HepG2 (cell line): ENCODE results near the gene ENTPD5. TPM values are rescaled to one million over a fixed set of nuclear protein-coding genes. Genes with fewer than 3 reads are reported as not detected.
A peak's percentile ranks its signal among the peaks of the same experiment; 100 is the strongest.

Source experiments
- ATF4 ChIP-seq, 2 experiments: fragments of 450-650 bp in 1 of 2; sonication (generic) in 1 of 2; formaldehyde crosslinking; IDR thresholded peaks; 2 replicates each; pipeline versions ENCODE4 v1.5.0 to v1.8.0; 2020 to 2022; ENCODE audit warnings: mild to moderate bottlenecking in 1 of 2, missing genetic modification reagents in 1 of 2
- ATF7 ChIP-seq, 2 experiments: fragments of 450-650 bp in 1 of 2; sonication (generic) in 1 of 2; formaldehyde crosslinking in 1 of 2; IDR thresholded peaks; 2 replicates each; pipeline versions ENCODE4 v1.4.0 to v1.6.1; 2016 to 2020; ENCODE audit warnings: antibody characterized with exemption in 1 of 2, mild to moderate bottlenecking in 1 of 2, missing genetic modification reagents in 1 of 2
- FOXC1 ChIP-seq: sonication (generic); formaldehyde crosslinking; IDR thresholded peaks from 2 replicates; pipeline ENCODE4 v1.8.0; 2022; ENCODE audit warnings: mild to moderate bottlenecking, missing genetic modification reagents, borderline replicate concordance
- HDAC1 ChIP-seq: sonication (generic); formaldehyde crosslinking; IDR thresholded peaks from 2 replicates; pipeline ENCODE4 v1.5.1; 2020; ENCODE audit warnings: mild to moderate bottlenecking, missing genetic modification reagents
- HNF4A ChIP-seq: sonication (generic); formaldehyde crosslinking; IDR thresholded peaks from 2 replicates; pipeline ENCODE4 v1.4.0; 2020; ENCODE audit warnings: missing genetic modification reagents
- IRF1 ChIP-seq: sonication (generic); formaldehyde crosslinking; IDR thresholded peaks from 2 replicates; pipeline ENCODE4 v1.4.0; 2020; ENCODE audit warnings: low read depth, mild to moderate bottlenecking, missing genetic modification reagents
- JARID2 ChIP-seq: sonication (generic); formaldehyde crosslinking; IDR thresholded peaks from 2 replicates; pipeline ENCODE4 v1.8.1; 2023; ENCODE audit warnings: missing genetic modification reagents, inconsistent platforms; ENCODE audit not compliant: insufficient replicate concordance
- KDM5B ChIP-seq: sonication (generic); formaldehyde crosslinking; IDR thresholded peaks from 2 replicates; pipeline ENCODE4 v1.4.0; 2020; ENCODE audit warnings: missing genetic modification reagents, mild to moderate bottlenecking, borderline replicate concordance
- NCOA1 ChIP-seq: sonication (generic); formaldehyde crosslinking; IDR thresholded peaks from 2 replicates; pipeline ENCODE4 v1.9.0; 2021; ENCODE audit warnings: missing genetic modification reagents
- NFATC3 ChIP-seq: sonication (generic); formaldehyde crosslinking; IDR thresholded peaks from 2 replicates; pipeline ENCODE4 v1.5.1; 2020; ENCODE audit warnings: mild to moderate bottlenecking, missing genetic modification reagents
- RORA ChIP-seq: sonication (generic); formaldehyde crosslinking; IDR thresholded peaks from 2 replicates; pipeline ENCODE4 v1.5.0; 2020; ENCODE audit warnings: mild to moderate bottlenecking, missing genetic modification reagents, moderate library complexity
- SMAD3 ChIP-seq: sonication (generic); formaldehyde crosslinking; IDR thresholded peaks from 2 replicates; pipeline ENCODE4 v1.4.0; 2020; ENCODE audit warnings: missing genetic modification reagents
- SNAI1 ChIP-seq: sonication (generic); formaldehyde crosslinking; IDR thresholded peaks from 2 replicates; pipeline ENCODE4 v1.5.0; 2020; ENCODE audit warnings: mild to moderate bottlenecking, missing genetic modification reagents, borderline replicate concordance
- SOX6 ChIP-seq, 2 experiments: fragments of 450-650 bp in 1 of 2; sonication (generic) in 1 of 2; formaldehyde crosslinking in 1 of 2; IDR thresholded peaks; 2 replicates each; pipeline versions ENCODE4 v1.4.0 to v1.6.1; 2017 to 2020; ENCODE audit warnings: antibody characterized with exemption in 1 of 2, mild to moderate bottlenecking in 1 of 2, missing genetic modification reagents in 1 of 2
- TEAD2 ChIP-seq: sonication (generic); formaldehyde crosslinking; IDR thresholded peaks from 2 replicates; pipeline ENCODE4 v1.9.0; 2021; ENCODE audit warnings: missing genetic modification reagents
- ZGPAT ChIP-seq: IDR thresholded peaks from 2 replicates; pipeline ENCODE4 v1.6.1; 2016; ENCODE audit warnings: mild to moderate bottlenecking
- ZNF142 ChIP-seq: sonication (generic); formaldehyde crosslinking; IDR thresholded peaks from 2 replicates; pipeline ENCODE4 v1.4.0; 2020; ENCODE audit warnings: missing genetic modification reagents
- ZNF260 ChIP-seq: sonication (generic); formaldehyde crosslinking; IDR thresholded peaks from 2 replicates; pipeline ENCODE4 v1.4.0; 2020; ENCODE audit warnings: missing genetic modification reagents, low read depth, mild to moderate bottlenecking, borderline replicate concordance
- ZNF44 ChIP-seq: sonication (generic); formaldehyde crosslinking; IDR thresholded peaks from 2 replicates; pipeline ENCODE4 v1.5.1; 2020; ENCODE audit warnings: mild to moderate bottlenecking, missing genetic modification reagents
- ZNF468 ChIP-seq: sonication (generic); formaldehyde crosslinking; IDR thresholded peaks from 2 replicates; pipeline ENCODE4 v1.8.0; 2022; ENCODE audit warnings: mild to moderate bottlenecking, moderate library complexity, missing genetic modification reagents
- ZNF83 ChIP-seq: sonication (generic); formaldehyde crosslinking; IDR thresholded peaks from 2 replicates; pipeline ENCODE4 v1.4.0; 2020; ENCODE audit warnings: missing genetic modification reagents, mild to moderate bottlenecking, borderline replicate concordance
- polyA plus RNA-seq, 8 experiments: library from polyadenylated mRNA; depleted of rRNA in 3 of 8; stranded (reverse) in 7 of 8; unstranded in 1 of 8; fragments of >200 nt; fragmentation: Illumina TruSeq in 4 of 8; extraction: Trizol in 4 of 8; gene quantifications; 2 replicates each; pipeline versions ENCODE4 v1.2.1 to v1.2.3, GENCODE V29; 2011 to 2016; ENCODE audit warnings: low read depth in 4 of 8, missing spikeins in 1 of 8, mixed read lengths in 1 of 8; ENCODE audit not compliant: insufficient read depth in 1 of 8
- total RNA-seq, 5 experiments: library from RNA; depleted of rRNA; stranded (reverse); fragments of >200 nt; fragmentation: Illumina TruSeq; extraction: Trizol; gene quantifications; 2 replicates each; pipeline ENCODE4 v1.2.3, GENCODE V29; 2016; ENCODE audit warnings: low read depth in 1 of 5

Gene ENTPD5
- total and polyA plus RNA-seq, 2 of the 13 experiments (the other 11 are each of a cell fraction or from before 2014, with no cell fraction given), result 33.8 to 43.3 TPM

- no peak for TF ChIP-seq ZNF142 (CRISPR knock-in tag)
- TF ChIP-seq RORA (CRISPR knock-in tag), result no peak
- no peak for TF ChIP-seq NFATC3 (CRISPR knock-in tag)
- TF ChIP-seq IRF1 (CRISPR knock-in tag), result no peak
- no peak for TF ChIP-seq ZNF468 (CRISPR knock-in tag)
- peak; percentile 26; the same call in 1 of the 2 replicates for TF ChIP-seq ATF7 (IDR thresholded peaks at IDR 0.05)
- TF ChIP-seq ATF7 (CRISPR knock-in tag; IDR thresholded peaks at IDR 0.05), result no peak
- no peak for TF ChIP-seq FOXC1 (CRISPR knock-in tag)
- no peak for TF ChIP-seq KDM5B (CRISPR knock-in tag)
- TF ChIP-seq JARID2 (CRISPR knock-in tag), result no peak
- no peak for TF ChIP-seq ZNF260 (CRISPR knock-in tag)
- TF ChIP-seq HDAC1 (CRISPR knock-in tag), result 0 out of 2 replicates have a peak, but pooled peaks have one; percentile 28
- TF ChIP-seq NCOA1 (CRISPR knock-in tag), result no peak
- no peak for TF ChIP-seq SOX6 (IDR thresholded peaks at IDR 0.05)
- TF ChIP-seq SOX6 (CRISPR knock-in tag; IDR thresholded peaks at IDR 0.05), result 0 out of 2 replicates have a peak, but pooled peaks have one; percentile 24
- TF ChIP-seq SMAD3 (CRISPR knock-in tag), result 0 out of 2 replicates have a peak, but pooled peaks have one; percentile 37
- TF ChIP-seq ZGPAT (CRISPR knock-in tag), result peak; percentile 29; the same call in 1 of the 2 replicates
- TF ChIP-seq ATF4 (CRISPR knock-in tag; IDR thresholded peaks at IDR 0.05), result peak in 1 of 2 experiments; percentile 91; a peak in 2 of 4 replicates
- TF ChIP-seq HNF4A (CRISPR knock-in tag), result 0 out of 2 replicates have a peak, but pooled peaks have one; percentile 4
- TF ChIP-seq ZNF44 (CRISPR knock-in tag), result no peak
- TF ChIP-seq TEAD2 (CRISPR knock-in tag), result no peak
- no peak for TF ChIP-seq ZNF83 (CRISPR knock-in tag)
- no peak for TF ChIP-seq SNAI1 (CRISPR knock-in tag)
Observed at GRCh38 chr14:74014299-74014698, 4.8 kb downstream of the ENTPD5 start (continued).
